HG03066 (cell line): ENCODE data around the gene EDN3.
"Not testable (repeated sequence)": the region's sequence is repeated elsewhere in the genome, so short reads cannot be mapped to it uniquely, and the experiment has no call there.

ENCODE experiments used
- ATAC-seq: cut with Tn5 transposase; IDR thresholded peaks from one replicate; pipeline ENCODE4 v1.9.1; 2021; ENCODE audit warnings: low read depth; ENCODE audit not compliant: unreplicated experiment

The EDN3 gene

DNA sequence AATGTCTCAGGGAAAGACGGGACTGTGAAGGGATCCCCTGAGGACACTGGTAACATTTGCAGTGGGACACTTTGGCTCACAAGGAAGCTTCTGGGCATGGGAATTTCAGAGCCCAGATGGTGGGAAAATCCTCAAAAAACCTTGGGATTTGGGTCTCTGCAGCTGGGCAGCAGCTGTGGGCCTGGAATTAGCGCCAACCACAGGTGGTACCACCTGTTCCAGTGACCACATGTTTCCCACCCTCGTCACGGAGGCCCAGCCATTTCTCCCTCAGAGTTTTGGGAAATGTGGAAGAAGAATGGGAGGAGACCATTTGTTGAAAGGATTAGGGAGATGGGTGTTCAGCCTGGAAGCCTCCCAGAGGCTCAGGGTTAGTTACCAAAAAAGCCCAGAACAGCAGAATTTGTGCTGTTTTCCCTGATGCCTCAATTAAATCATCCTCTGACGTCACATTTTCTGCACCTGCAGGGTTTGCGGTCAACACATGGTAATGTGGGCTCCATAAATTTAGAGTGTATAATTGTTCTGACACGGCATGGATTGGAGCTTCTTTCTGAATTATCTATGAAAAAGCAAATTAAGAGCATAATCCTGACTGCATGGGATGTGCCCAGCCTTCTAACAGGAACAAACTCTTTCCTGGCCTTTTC is 34.4 kb downstream of the EDN3 start:
- no peak for ATAC-seq

DNA sequence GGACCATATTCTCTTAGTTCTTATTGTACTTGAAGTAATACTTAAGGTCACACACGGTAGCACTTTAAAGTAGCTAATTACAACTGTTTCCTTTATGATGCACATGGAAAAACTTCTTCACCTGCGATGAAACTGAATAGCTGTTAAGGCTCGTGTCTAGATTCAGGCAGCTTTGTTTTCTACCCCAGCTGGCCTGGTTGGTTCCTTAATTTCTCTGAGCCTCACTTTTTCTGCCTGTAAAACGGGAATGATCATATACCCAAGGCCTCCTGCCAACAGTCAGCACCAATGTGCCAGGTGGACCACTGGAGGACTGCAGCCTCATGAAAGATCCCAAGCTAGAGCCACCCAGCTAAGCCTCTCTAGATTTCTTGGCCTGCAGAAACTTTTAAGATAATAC is 35.0 kb downstream of the EDN3 start:
- ATAC-seq, result no peak

DNA sequence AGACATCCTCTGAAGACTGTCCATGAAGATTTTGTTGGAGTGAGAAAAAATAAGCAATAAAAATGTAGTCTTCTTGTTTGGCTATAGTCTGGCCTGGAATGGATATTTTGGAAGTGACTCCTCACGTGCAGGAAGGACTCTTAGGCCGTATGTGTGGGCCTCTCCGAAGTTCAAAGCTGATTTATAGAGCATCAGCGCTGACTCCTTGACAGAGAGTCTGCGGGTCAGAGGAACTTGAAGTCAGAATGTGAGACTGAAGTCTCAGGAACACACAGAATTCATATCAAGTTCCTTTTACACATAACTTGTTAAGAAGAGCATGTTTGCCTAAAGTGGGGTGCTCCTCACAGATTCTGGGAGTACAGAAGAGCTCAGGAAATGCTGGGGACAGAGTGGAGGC is 36.1 kb downstream of the EDN3 start:
- ATAC-seq, result no peak

DNA sequence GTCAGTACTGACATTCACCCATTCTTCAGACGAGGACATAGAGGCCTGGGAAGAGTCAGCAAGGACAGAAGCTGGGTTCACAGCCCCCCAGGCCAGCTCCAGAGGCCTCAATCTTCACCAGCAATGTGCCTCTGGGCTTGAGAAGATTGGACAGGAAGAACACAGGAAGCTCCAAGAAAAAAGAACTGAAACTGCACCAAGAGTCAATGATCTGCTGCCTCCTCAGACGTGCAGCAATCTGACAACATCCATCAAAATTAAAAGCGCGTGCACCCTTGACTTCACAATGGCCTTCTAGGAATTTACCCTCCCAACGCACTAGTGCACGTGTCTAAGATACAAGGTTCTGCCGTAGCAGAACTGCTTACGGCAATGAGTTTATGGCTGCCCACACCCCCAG is 38.0 kb downstream of the EDN3 start:
- not testable (repeated sequence) for ATAC-seq

DNA sequence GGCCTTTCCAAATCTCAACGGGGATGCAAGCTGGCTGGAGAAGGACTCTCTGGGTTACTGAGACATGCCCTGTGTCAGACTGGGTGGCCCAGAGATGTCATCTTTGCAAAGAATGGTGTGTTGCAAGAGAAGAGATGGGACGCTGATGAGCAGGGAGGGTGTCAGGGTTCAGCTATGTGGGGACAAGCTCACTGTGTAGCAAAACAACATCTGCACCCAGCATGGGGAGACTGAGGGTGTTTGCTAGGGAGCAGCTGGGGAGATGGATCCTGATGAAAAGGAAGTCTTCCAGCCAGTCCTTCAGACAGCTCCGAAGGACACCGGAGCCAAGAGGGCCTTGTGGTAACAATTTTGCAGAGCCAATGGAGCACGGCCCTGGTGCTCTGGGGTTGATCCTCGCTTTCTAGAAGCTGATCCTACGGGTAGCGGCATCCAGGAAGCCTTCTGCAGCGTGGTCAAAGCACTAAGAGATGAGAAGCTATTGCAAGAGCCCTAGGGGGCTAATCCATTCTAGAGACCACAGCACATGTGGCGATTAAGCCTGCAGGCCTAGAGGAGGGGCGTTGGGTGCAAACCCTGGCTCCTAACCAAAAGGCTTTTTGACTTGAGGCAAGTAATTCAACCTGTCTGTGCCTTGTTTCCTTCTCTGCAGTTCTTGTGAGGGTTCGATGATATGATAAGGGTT is 39.9 kb downstream of the EDN3 start:
- no peak for ATAC-seq

DNA sequence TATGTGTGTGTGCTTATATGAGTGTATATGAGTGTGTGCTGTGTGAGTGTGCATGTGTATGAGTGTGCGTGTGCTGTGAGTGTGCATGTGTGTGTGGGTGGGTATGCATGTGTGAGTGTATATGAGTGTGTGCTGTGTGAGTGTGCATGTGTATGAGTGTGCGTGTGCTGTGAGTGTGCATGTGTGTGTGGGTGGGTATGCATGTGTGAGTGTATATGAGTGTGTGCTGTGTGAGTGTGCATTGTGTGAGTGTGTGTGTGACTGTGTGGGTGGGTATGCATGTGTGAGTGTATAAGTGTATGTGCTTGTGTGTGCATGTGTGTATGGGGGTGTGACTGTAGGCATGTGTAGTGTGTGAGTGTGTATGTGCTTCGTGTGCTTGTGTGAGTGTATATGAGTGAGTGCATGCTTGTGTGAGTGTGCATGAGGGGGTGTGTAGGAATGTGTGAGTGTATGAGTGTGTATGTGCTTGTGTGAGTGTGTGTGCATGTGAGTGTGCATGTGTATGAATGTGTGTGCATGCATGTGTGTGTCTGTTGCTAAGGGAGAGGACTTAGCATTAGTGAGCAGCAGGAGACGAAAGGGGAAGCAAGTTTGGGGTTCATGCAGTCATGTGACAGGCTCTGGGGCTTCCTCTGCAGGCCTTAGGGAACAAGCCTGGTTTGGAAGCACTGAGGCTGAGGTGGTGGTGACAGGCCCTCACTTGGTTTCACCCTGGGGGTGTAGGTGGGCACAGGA is 41.0 kb downstream of the EDN3 start:
- not testable (repeated sequence) for ATAC-seq

DNA sequence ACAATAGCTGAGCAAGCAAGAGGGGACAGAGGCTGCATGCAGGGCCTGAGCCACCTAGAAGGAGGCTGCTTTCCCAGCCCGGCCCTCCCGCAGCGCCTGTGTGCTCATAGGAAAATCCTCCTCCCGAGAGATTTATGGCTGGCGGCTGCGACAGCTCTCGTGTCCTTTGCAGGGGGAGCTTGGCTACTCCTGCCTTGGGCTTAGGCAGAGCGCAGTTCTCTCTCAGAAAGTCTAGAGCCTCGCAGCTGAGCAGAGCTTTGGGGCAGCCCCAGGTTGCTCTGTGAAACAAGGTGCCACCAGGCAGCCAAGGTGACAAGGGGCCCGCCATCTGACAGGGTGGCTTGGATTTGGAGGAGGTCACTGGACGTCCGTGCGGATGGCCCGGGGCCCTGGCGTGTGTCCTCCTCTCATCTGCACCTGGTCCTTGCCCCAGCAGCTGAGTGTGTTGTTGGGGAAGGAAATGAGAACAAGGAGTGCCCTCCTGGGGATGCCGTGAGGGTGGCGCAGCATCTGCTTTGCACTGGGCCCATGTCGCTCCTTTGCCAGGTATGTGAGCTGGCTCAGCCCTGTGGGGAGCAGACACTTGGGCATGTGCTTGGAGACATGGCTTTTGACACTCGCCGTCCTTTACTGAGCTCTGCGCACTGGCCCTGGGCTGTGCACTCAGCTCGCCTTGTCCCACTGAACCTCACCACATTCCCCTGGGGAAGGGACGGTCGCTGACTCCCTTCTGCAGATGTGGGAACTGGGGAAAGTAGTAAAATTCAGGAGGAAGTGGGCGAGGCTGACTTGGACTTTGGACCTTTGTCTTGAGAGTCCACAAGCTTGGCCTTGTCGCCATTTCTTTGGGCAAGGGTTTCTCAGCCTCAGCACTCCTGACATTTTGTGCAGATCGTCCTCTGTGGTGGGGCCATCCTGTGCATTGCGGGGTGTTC is 41.9 kb downstream of the EDN3 start:
- no peak for ATAC-seq

DNA sequence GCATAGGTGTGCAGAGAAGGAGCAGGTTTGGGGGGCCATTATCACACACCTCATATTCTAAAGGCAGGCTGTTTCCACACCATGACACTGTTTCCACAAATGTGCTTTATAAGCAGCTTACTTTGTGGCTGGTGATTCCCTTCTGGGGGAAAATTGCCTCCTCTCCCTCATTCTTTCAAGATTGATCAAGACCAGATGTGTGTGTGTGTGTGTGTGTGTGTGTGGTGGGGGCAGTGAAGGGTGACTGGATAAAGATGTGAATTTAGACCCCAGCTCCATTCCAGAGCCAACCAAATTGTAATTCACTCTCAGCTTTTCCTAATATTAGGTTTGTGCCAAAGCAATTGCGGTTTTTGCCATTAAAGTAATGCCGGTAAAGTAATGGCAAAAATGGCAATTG is 45.6 kb downstream of the EDN3 start:
- no peak for ATAC-seq

DNA sequence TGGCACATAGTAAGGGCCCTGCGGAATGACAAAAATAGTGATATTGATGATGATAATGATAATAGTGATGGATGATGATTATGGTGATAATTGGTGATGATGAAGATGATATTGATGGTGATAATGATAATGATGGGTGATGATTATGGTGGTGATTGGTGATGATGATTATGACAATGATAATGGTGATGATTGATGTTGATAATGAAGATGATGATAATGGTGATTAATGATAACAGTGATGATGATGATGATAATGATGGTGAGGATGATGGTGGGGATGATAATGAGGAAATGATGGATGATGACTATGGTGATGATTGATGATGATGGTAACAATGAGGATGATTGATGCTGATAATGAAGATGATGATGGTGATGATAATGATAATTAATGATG is 48.9 kb downstream of the EDN3 start:
- no peak for ATAC-seq

DNA sequence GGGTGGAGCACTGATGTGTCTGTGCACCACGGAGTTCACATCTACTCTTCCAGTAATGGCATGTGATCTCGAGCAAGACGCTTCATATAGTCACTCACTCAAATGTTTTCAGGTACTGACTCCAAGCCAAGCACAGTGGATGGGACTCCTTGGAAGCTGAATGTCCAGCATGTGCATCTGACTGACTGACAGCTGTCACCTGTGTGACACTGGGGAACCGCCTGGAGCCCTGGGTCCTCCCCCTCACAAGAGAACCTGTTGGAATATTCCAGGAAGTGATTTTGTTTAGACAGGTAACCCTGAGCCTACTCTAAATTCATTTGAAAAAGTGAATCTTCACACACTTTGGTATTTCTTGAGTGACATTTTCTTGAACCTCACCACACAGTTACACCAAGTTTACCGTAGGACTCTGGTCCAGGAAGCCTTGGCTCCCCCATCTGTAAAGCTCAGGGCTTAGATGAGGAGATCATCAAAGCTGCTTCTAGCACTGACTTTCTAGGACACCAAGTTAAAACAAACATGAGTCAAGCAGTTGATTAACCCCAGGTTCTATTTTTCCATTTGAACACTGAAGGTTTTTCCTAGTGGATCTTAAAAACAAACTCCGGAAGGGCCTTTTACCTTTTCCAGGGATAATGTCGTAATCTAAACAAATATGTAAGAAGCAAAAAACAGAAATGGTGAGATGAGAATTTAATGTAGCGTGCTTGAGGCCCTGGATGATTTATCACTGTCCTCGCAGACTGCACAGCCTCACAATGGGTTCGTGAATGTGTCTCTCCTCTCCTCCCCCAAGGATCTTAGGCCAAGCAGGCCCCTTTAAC is 50.1 kb downstream of the EDN3 start:
- ATAC-seq, result no peak

DNA sequence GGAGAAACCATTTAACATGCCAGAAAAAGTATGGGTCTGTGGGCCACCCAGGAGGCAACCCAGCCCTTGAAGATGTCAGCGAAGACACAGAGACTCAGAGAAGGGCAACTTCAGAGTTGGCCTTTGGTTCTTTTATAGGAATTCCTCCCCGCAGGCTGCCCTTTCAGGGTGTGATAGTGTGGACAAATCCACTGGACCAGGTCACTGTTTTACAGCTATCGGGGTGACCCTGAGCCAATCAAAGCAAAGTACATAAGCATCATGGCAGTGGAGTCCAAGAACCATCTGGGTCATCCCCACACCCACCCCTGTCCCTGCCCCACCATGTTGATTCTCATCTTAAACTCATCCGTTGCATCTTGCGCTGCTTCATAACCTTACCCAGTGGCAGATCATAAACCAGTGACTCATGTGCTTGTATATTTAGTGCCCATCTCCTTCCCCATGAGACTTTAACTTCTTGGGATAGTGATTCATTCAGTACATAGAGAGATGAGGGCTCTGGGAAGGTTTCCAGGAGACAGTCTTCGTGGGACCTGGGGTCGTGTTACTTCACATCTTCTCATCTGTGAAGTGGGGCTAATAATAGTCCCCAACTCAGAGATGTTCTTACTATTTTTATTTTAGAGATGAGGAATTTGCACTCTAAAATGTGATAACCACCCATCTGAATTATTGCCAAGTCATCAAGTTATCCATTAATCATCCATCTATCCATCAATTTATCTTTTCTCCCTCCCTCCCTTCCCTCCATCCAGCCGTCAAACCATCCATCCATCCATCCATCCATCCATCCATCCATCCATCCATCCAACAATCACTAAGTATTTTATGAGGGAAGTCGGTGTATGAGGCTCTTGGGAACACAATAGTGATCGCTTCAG is 51.0 kb downstream of the EDN3 start:
- no peak for ATAC-seq

DNA sequence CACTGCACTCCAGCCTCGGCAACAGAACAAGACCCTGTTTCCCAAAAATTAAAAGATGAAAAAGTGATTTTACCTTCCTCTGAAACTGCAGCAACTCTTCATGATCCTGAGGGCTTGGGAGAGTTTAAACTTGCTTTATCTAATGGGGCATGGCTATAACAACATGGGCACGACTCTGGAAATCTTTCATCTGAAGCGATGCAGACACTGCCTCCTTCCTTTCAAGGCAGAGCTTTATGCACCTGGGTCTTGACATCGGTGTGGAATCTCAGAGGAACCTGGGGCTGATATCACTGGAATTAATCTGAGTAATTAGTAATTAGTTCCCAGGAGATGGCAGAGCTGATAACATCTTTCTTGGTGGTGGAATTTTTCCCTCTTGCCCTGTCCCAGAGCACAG is 52.1 kb downstream of the EDN3 start:
- no peak for ATAC-seq

DNA sequence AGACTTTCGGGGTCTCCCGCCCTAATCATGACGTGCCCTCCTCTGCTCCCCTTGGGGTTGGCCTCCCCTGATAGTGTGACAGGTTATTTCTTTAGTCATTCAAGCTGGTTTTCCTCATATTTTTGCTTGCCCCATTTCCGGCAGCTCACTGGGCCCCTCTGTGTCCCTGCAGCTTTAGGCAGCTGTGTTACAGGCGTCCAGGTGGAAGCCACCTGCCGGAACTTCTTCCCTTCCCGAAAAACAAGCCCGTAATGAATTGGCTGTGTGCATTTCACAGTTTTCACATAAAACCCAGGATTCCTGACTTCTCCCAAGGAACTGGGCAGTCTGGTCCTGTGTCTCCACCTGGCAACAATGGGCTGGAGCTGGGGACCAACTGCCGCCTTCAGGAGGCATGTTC is 52.6 kb downstream of the EDN3 start:
- no peak for ATAC-seq

DNA sequence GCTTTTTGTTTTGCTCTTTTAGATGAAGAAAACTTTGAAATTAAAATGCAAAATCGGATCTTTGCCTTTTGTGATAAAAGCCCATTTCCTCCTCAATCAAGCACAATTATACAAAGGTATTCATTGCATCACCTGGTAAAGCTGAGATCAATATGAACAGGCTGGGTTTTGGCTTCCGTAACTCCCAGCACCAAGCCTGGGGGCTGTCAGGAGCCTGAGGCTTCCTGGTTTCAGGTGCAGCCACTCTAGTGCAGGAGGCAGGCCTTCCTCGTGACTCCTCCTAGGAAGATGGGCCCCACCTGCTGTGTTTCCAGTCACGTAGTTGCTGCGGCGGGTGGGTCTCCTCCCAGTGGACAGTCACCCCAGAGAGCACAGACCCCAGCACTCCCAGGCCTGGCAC is 54.0 kb downstream of the EDN3 start:
- ATAC-seq, result no peak

DNA sequence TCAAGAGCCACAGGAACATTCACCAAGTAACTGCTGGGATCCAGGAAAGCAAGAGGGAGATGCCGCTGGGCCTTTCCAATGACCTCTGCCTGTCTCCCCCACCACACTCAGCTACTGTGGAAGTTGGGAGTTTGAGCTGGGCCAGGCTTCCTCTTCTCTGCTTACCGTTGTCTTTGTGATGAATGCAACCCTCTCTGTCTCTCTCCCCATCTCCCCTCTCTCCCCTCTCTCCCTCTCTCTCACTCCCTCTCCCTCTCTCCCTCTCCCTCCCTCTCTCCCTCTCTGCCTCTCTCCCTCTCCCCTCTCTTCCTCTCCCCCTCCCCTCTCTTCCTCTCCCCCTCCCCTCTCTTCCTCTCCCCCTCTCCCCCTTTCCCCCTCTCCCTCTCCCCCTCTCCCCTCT is 54.8 kb downstream of the EDN3 start:
- no peak for ATAC-seq

DNA sequence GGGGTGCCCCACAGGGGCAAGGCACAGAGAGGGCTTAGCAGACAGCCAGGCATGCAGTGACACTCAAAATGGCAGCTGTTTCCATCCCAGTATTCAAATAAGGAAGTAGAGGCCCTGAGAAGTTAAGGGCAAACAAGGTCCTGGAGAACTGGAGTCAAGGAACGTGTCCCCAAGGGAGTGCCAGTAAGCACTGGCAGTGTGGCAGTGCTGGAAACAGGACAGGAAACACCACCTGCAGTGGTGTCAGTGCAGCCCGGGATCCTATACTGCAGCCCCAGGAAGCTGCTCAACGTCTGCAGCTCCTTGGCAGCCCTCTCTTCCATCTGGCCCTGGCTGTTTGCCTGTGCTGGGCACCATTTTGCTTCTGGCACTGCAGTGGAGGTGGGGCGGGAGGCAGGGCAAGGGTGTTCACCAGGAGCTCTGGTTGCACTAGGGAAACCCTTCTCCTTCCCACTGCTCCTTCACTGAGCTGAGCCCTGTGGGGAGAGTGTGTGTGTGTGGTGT is 56.3 kb downstream of the EDN3 start:
- ATAC-seq, result no peak

DNA sequence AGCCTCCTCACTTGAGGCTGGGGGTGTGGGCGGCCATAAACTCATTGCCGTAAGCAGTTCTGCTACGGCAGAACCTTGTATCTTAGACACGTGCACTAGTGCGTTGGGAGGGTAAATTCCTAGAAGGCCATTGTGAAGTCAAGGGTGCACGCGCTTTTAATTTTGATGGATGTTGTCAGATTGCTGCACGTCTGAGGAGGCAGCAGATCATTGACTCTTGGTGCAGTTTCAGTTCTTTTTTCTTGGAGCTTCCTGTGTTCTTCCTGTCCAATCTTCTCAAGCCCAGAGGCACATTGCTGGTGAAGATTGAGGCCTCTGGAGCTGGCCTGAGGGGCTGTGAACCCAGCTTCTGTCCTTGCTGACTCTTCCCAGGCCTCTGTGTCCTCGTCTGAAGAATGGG is 58.4 kb downstream of the EDN3 start:
- not testable (repeated sequence) for ATAC-seq

DNA sequence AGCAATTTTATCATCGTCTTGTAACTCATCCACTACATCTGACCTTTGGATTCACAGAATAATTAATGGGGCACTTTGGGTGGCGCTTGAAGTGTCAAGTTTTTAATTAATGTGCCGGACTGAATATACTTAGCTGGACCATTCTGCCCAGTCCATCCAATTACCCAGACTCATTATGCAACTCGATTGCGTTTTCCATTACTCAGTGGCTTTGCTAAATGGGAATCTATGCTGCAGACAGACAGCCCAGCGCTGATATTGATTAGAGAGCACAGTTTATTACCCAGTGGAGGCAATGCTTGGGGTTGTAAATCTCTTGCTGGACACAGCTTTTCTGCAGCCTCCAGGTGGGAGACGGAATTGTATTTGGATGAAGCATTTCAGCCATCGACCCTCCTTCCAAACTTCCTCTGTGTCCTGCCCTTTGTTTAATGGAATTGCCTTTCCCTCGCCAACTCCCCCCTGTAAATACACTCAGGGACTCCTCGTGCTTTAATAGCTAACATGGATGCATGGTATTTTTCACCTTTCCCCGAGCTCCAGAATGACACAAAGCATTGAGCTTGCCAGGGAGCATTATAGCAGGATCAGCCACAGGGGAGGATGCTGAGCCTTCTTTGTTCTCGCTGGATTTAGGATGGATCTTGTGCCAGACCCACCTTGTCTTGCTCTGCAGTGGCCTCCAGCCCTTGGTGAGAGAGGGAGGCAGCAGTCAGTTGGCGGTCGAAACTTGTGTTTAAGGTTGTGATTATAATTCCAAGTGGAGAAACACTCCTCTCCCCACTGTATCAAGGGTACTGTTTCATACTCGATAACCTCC is 59.7 kb downstream of the EDN3 start:
- ATAC-seq, result no peak
